A549 (cell line): Measurements from ENCODE around the gene PANX1. TPM values are rescaled to one million over a fixed set of nuclear protein-coding genes. Genes with fewer than 3 reads are reported as not detected.
A peak's percentile ranks its signal among the peaks of the same experiment; 100 is the strongest.

Experiments used
- ATAC-seq, 2 experiments: fragments of 200-7000 bp in 1 of 2; fragments of >200 bp in 1 of 2; cut with Nextera tagmentation in 1 of 2; cut with Tn5 transposase in 1 of 2; 3 replicates each; pipeline versions ENCODE4 v1.8.0 to v1.9.1; 2018 to 2020; ENCODE audit warnings: mild to moderate bottlenecking in 1 of 2, moderate library complexity in 1 of 2
- CTCF ChIA-PET: fragments of 300-600 bp; sonication (Branson Sonifier 250); formaldehyde crosslinking; extraction: SDS; loops from one replicate; lab custom pipeline; 2021; ENCODE audit warnings: antibody characterized with exemption, inconsistent platforms; lab: Yijun Ruan, JAX
- POLR2A ChIA-PET: fragments of 350-600 bp; formaldehyde crosslinking; extraction: SDS; loops from one replicate; lab custom pipeline; 2021; ENCODE audit warnings: antibody characterized with exemption, inconsistent platforms; lab: Yijun Ruan, JAX
- DNase-seq, 2 experiments: peaks; one replicate each; pipeline versions ENCODE4 v3.0.0 to v3.0.0-alpha.2; 2011 to 2016; ENCODE audit warnings: low read depth in 1 of 2, low spot score in 1 of 2
- FAIRE-seq: peaks from 2 replicates; lab custom pipeline; 2011; peaks lifted over from hg19 to GRCh38; lab: Jason Lieb, UNC
- H3K27ac ChIP-seq, 2 experiments: fragments of >200 bp; sonication (Bioruptor Twin); formaldehyde crosslinking; 3 replicates each; pipeline ENCODE4 v1.5.1; 2016 to 2017
- H3K4me1 ChIP-seq: fragments of >200 bp; sonication (Bioruptor Twin); formaldehyde crosslinking; 3 replicates; pipeline ENCODE4 v1.6.1; 2016
- H3K4me2 ChIP-seq: fragments of >200 bp; sonication (Bioruptor Twin); formaldehyde crosslinking; 3 replicates; pipeline ENCODE4 v1.6.1; 2016
- H3K4me3 ChIP-seq: fragments of >200 bp; sonication (Bioruptor Twin); formaldehyde crosslinking; 3 replicates; pipeline ENCODE4 v1.5.1; 2016
- H3K9me3 ChIP-seq: fragments of >200 bp; sonication (Bioruptor Twin); formaldehyde crosslinking; 3 replicates; pipeline ENCODE4 v1.6.1; 2016
- BCL3 ChIP-seq: fragments of >200 bp; sonication (Bioruptor Twin); formaldehyde crosslinking; IDR thresholded peaks from 3 replicates; pipeline ENCODE4 v1.6.1; 2016
- BHLHE40 ChIP-seq: IDR thresholded peaks from 2 replicates; pipeline ENCODE4 v1.6.1; 2012; ENCODE audit warnings: low read depth, low read length, inconsistent platforms
- CBX8 ChIP-seq: fragments of 200-600 bp; sonication (generic); IDR thresholded peaks from 2 replicates; pipeline ENCODE4 v1.6.1; 2016
- CEBPB ChIP-seq, 2 experiments: fragments of >200 bp in 1 of 2; sonication (Bioruptor Twin) in 1 of 2; formaldehyde crosslinking in 1 of 2; IDR thresholded peaks; 2 replicates each; pipeline ENCODE4 v1.6.1; 2012 to 2016
- EHF ChIP-seq: fragments of 250-450 bp; sonication (Bioruptor Pico); IDR thresholded peaks from 2 replicates; pipeline ENCODE4 v1.5.0; 2020; ENCODE audit warnings: mild to moderate bottlenecking
- EHMT2 ChIP-seq: fragments of 200-600 bp; sonication (generic); IDR thresholded peaks from 2 replicates; pipeline ENCODE4 v1.6.1; 2016; ENCODE audit warnings: antibody characterized with exemption, low read depth, mild to moderate bottlenecking, moderate library complexity
- ELK1 ChIP-seq: fragments of 150-350 bp; IDR thresholded peaks from 2 replicates; pipeline ENCODE4 v1.6.1; 2014; ENCODE audit warnings: low read depth, mild to moderate bottlenecking, low read length
- EP300 ChIP-seq, 2 experiments: fragments of >200 bp; sonication (Bioruptor Twin); formaldehyde crosslinking; IDR thresholded peaks; 2 replicates in 1 of 2; 3 replicates in 1 of 2; pipeline ENCODE4 v1.6.1; 2016 to 2017
- FOSB ChIP-seq: fragments of 250-450 bp; sonication (Bioruptor Pico); IDR thresholded peaks from 2 replicates; pipeline ENCODE4 v1.5.0; 2020; ENCODE audit warnings: mild to moderate bottlenecking, moderate library complexity
- JUN ChIP-seq, 2 experiments: fragments of >200 bp; sonication (Bioruptor Twin); formaldehyde crosslinking; IDR thresholded peaks; 2 replicates in 1 of 2; 3 replicates in 1 of 2; pipeline ENCODE4 v1.6.1; 2016 to 2017
- RAD21 ChIP-seq, 2 experiments: fragments of >200 bp in 1 of 2; sonication (Bioruptor Twin) in 1 of 2; formaldehyde crosslinking in 1 of 2; IDR thresholded peaks in 1 of 2; conservative IDR thresholded peaks in 1 of 2; 2 replicates in 1 of 2; 3 replicates in 1 of 2; pipeline ENCODE4 v1.6.1; 2012 to 2018; ENCODE audit warnings: inconsistent platforms in 1 of 2
- RNF2 ChIP-seq: fragments of 200-600 bp; sonication (generic); IDR thresholded peaks from 2 replicates; pipeline ENCODE4 v1.6.1; 2016; ENCODE audit warnings: low read depth, mild to moderate bottlenecking, antibody characterized with exemption, moderate library complexity, borderline replicate concordance
- SMC3 ChIP-seq: fragments of >200 bp; sonication (Bioruptor Twin); formaldehyde crosslinking; IDR thresholded peaks from 3 replicates; pipeline ENCODE4 v1.6.1; 2018; ENCODE audit warnings: inconsistent platforms
- TFCP2L1 ChIP-seq: fragments of 250-450 bp; sonication (Bioruptor Pico); IDR thresholded peaks from 2 replicates; pipeline ENCODE4 v1.5.0; 2021; ENCODE audit warnings: mild to moderate bottlenecking
- USF2 ChIP-seq: fragments of 450-650 bp; IDR thresholded peaks from 2 replicates; pipeline ENCODE4 v1.6.1; 2014; ENCODE audit warnings: antibody characterized with exemption
- ZC3H11A ChIP-seq: fragments of 450-650 bp; IDR thresholded peaks from 2 replicates; pipeline ENCODE4 v1.6.1; 2014; ENCODE audit warnings: antibody characterized with exemption, mild to moderate bottlenecking
- ZNF302 ChIP-seq: fragments of 250-450 bp; sonication (Bioruptor Pico); IDR thresholded peaks from 2 replicates; pipeline ENCODE4 v1.9.0; 2021; ENCODE audit warnings: inconsistent platforms, mild to moderate bottlenecking, moderate library complexity
- ZSCAN20 ChIP-seq: fragments of 250-450 bp; sonication (Bioruptor Pico); IDR thresholded peaks from 2 replicates; pipeline ENCODE4 v1.8.0; 2022; ENCODE audit warnings: mild to moderate bottlenecking, moderate library complexity
- WGBS: methylation state at CpG from one replicate; pipeline ENCODE4 v1.1.6; 2017; ENCODE audit errors: missing lambda C conversion rate; 5-methylcytosine and 5-hydroxymethylcytosine counted together
- polyA plus RNA-seq, 4 experiments: library from polyadenylated mRNA; depleted of rRNA in 3 of 4; stranded (reverse); fragments of >200 nt; fragmentation: RNase III in 1 of 4; extraction: RNeasy Plus Mini Kit Qiagen cat#74134 plus additional on column Dnase treatment in 1 of 4; gene quantifications; 2 replicates in 3 of 4; 3 replicates in 1 of 4; pipeline ENCODE4 v1.2.3, GENCODE V29; 2011 to 2017
- TF ChIP-seq, protein P1 (sequence below): fragments of >200 bp; sonication (Bioruptor Twin); formaldehyde crosslinking; IDR thresholded peaks from 3 replicates; pipeline ENCODE4 v1.5.1; 2016
- TF ChIP-seq, protein P2 (sequence below): fragments of 250-450 bp; sonication (Bioruptor Pico); IDR thresholded peaks from 2 replicates; pipeline ENCODE4 v1.5.0; 2021; ENCODE audit warnings: mild to moderate bottlenecking, moderate library complexity, borderline replicate concordance
- TF ChIP-seq, protein P3 (sequence below): IDR thresholded peaks from 2 replicates; pipeline ENCODE4 v1.6.1; 2012

Gene PANX1
- polyA plus RNA-seq, 2 of the 4 experiments (the other 2 are of a cell fraction) = 11.0 to 13.3 TPM

GRCh38 chr11:94169516-94169915 lies 40.9 kb downstream of the PANX1 start (continued):
- no peak for TF ChIP-seq ELK1
- TF ChIP-seq, protein P1, sequence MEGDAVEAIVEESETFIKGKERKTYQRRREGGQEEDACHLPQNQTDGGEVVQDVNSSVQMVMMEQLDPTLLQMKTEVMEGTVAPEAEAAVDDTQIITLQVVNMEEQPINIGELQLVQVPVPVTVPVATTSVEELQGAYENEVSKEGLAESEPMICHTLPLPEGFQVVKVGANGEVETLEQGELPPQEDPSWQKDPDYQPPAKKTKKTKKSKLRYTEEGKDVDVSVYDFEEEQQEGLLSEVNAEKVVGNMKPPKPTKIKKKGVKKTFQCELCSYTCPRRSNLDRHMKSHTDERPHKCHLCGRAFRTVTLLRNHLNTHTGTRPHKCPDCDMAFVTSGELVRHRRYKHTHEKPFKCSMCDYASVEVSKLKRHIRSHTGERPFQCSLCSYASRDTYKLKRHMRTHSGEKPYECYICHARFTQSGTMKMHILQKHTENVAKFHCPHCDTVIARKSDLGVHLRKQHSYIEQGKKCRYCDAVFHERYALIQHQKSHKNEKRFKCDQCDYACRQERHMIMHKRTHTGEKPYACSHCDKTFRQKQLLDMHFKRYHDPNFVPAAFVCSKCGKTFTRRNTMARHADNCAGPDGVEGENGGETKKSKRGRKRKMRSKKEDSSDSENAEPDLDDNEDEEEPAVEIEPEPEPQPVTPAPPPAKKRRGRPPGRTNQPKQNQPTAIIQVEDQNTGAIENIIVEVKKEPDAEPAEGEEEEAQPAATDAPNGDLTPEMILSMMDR = no peak
- TF ChIP-seq, protein P2, sequence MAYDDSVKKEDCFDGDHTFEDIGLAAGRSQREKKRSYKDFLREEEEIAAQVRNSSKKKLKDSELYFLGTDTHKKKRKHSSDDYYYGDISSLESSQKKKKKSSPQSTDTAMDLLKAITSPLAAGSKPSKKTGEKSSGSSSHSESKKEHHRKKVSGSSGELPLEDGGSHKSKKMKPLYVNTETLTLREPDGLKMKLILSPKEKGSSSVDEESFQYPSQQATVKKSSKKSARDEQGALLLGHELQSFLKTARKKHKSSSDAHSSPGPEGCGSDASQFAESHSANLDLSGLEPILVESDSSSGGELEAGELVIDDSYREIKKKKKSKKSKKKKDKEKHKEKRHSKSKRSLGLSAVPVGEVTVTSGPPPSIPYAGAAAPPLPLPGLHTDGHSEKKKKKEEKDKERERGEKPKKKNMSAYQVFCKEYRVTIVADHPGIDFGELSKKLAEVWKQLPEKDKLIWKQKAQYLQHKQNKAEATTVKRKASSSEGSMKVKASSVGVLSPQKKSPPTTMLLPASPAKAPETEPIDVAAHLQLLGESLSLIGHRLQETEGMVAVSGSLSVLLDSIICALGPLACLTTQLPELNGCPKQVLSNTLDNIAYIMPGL (CRISPR knock-in tag) = no peak
- no peak for TF ChIP-seq FOSB (CRISPR knock-in tag)
- no peak for TF ChIP-seq JUN (IDR thresholded peaks at IDR 0.05)
- no peak for TF ChIP-seq RNF2
- TF ChIP-seq CBX8 = no peak
- TF ChIP-seq SMC3 = no peak
- TF ChIP-seq, protein P3, sequence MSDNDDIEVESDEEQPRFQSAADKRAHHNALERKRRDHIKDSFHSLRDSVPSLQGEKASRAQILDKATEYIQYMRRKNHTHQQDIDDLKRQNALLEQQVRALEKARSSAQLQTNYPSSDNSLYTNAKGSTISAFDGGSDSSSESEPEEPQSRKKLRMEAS = no peak
- TF ChIP-seq, all 56 proteins: peak for 0

- TF ChIP-seq CEBPB (IDR thresholded peaks at IDR 0.05) (0 out of 4 replicates have a peak, but pooled peaks of 1 of the 2 experiments have one; percentile 20), CBX8 (no peak)
- ChIA-PET CTCF (interaction anchor here (3.6 kb wide), 1 partner anchor 14 kb away, joined by 19 read pairs; no protein-coding TSS in a partner anchor), POLR2A (no interaction called here)
- Histone ChIP-seq H3K4me2 (no peak overlapping the region), H3K4me3 (no peak overlapping the region), H3K9me3 (no peaks in the 10 kb centered on the region), H3K27ac (no peak overlapping the region), H3K4me1 (no peaks in the 10 kb centered on the region)
- FAIRE-seq (no peak), ATAC-seq (no peak), DNase-seq (no peak)
- 94% methylated on average over 8 of the region's 8 CpGs for WGBS
These were observed 41.4 kb downstream of the PANX1 start for GRCh38 chr11:94169930-94170545.

GRCh38 chr11:94170953-94171352 lies 42.3 kb downstream of the PANX1 start:
- Histone ChIP-seq H3K27ac (no peak overlapping the region), H3K4me3 (no peak overlapping the region), H3K4me2 (no peak overlapping the region), H3K9me3 (no peaks in the 10 kb centered on the region), H3K4me1 (no peaks in the 10 kb centered on the region)
- ChIA-PET CTCF (interaction anchor here (0.7 to 3.6 kb wide), 10 partner anchors 9 to 331 kb away, joined by 3 to 19 read pairs (median 3); no protein-coding TSS in a partner anchor), POLR2A (no interaction called here)
- no peak for DNase-seq
- no peak for FAIRE-seq
- no peak for ATAC-seq
- TF ChIP-seq EHF (CRISPR knock-in tag) = no peak
- TF ChIP-seq RAD21 (conservative IDR thresholded peaks at IDR 0.05 in 1 of 2, IDR thresholded peaks at IDR 0.05 in 1 of 2) = no peak
- TF ChIP-seq TFCP2L1 (CRISPR knock-in tag) = no peak
- TF ChIP-seq USF2 = no peak
- TF ChIP-seq ZC3H11A = no peak
- TF ChIP-seq, protein P3 = no peak
- TF ChIP-seq, protein P2 (CRISPR knock-in tag) = no peak
- TF ChIP-seq ZNF302 (CRISPR knock-in tag) = no peak
- no peak for TF ChIP-seq EHMT2
- no peak for TF ChIP-seq ZSCAN20 (CRISPR knock-in tag)
- TF ChIP-seq BCL3 = no peak
- no peak for TF ChIP-seq BHLHE40
- TF ChIP-seq, protein P1 = no peak
- TF ChIP-seq SMC3 = no peak
- TF ChIP-seq EP300 (IDR thresholded peaks at IDR 0.05) = no peak
